GM13977 (cell line): ENCODE data around the gene GPR25.

Experiments
- DNase-seq: peaks from one replicate; pipeline ENCODE4 v3.0.0; 2012; ENCODE audit warnings: low spot score
- CTCF ChIP-seq: IDR thresholded peaks from 2 replicates; pipeline ENCODE4 v1.5.1; 2012; ENCODE audit warnings: mild to moderate bottlenecking, control low read depth; ENCODE audit not compliant: insufficient read depth; ENCODE audit errors: extremely low read depth, missing control alignments
- in situ Hi-C: fragments of 300-500 bp; cut with MboI; formaldehyde crosslinking; loops from one replicate; pipeline ENCODE4 v1.12.0; 2022; ENCODE audit warnings: low sequenced_read_pairs, low pct_unique_long_range_greater_than_20kb, mixed read lengths, inconsistent platforms; ENCODE audit not compliant: unreplicated experiment

The GPR25 gene

GRCh38 chr1:200845360-200845759 lies 27.4 kb upstream of the GPR25 start:
- in situ Hi-C loops: no loop called here
- no peak for DNase-seq
- TF ChIP-seq CTCF: no peak

- in situ Hi-C loops: no loop called here
- DNase-seq: no peak
- TF ChIP-seq CTCF: no peak
Observed at GRCh38 chr1:200846398-200846797, 26.4 kb upstream of the GPR25 start.

- DNase-seq: no peak
Observed at GRCh38 chr1:200849430-200849829, 23.4 kb upstream of the GPR25 start.

GRCh38 chr1:200850554-200850953 lies 22.2 kb upstream of the GPR25 start:
- in situ Hi-C loops: no loop called here
- TF ChIP-seq CTCF: no peak
- DNase-seq: no peak

More at GRCh38 chr1:200849430-200849829, 23.4 kb upstream of the GPR25 start:
- TF ChIP-seq CTCF: no peak
- in situ Hi-C loops: no loop called here

GRCh38 chr1:200856716-200857357 lies 15.9 kb upstream of the GPR25 start:
- DNase-seq: no peak
- TF ChIP-seq CTCF: no peak
- in situ Hi-C loops: no loop called here

- in situ Hi-C loops: no loop called here
- no peak for DNase-seq
- no peak for TF ChIP-seq CTCF
Observed at GRCh38 chr1:200857804-200858203, 15.0 kb upstream of the GPR25 start.

- no peak for TF ChIP-seq CTCF
- in situ Hi-C loops: no loop called here
- peak; percentile 38 for DNase-seq
Observed at GRCh38 chr1:200861937-200862647, 10.7 kb upstream of the GPR25 start.
